HepG2 (cell line): Measurements from ENCODE around the gene MRPL37.

ENCODE experiments used
- CTCF ChIP-seq: sonication (generic); formaldehyde crosslinking; IDR thresholded peaks from 2 replicates; pipeline ENCODE4 v1.5.0; 2020; ENCODE audit warnings: mild to moderate bottlenecking, missing genetic modification reagents, moderate library complexity
- FOXM1 ChIP-seq: sonication (generic); formaldehyde crosslinking; IDR thresholded peaks from 2 replicates; pipeline ENCODE4 v1.5.0; 2020; ENCODE audit warnings: missing genetic modification reagents
- HCFC1 ChIP-seq: fragments of 150-350 bp; IDR thresholded peaks from 2 replicates; pipeline ENCODE4 v1.6.1; 2014; ENCODE audit warnings: low read depth, low read length
- KDM1A ChIP-seq: IDR thresholded peaks from 2 replicates; pipeline ENCODE4 v1.6.1; 2016; ENCODE audit warnings: missing compliant biosample characterization
- MEIS2 ChIP-seq: sonication (generic); formaldehyde crosslinking; IDR thresholded peaks from 2 replicates; pipeline ENCODE4 v1.9.0; 2021; ENCODE audit warnings: mild to moderate bottlenecking, missing genetic modification reagents
- MXI1 ChIP-seq: IDR thresholded peaks from 3 replicates; pipeline ENCODE4 v1.6.1; 2012; ENCODE audit warnings: low read depth, low read length, inconsistent platforms, borderline replicate concordance
- POLR2A ChIP-seq, 2 experiments: IDR thresholded peaks; 2 replicates each; pipeline ENCODE4 v1.6.1; 2011; ENCODE audit warnings: low read depth in 2 of 2, low read length in 2 of 2, mild to moderate bottlenecking in 1 of 2, moderate library complexity in 1 of 2; ENCODE audit not compliant: insufficient read depth in 1 of 2
- RFXAP ChIP-seq: sonication (generic); formaldehyde crosslinking; IDR thresholded peaks from 2 replicates; pipeline ENCODE4 v1.4.0; 2020; ENCODE audit warnings: missing genetic modification reagents, borderline replicate concordance
- SMAD1 ChIP-seq: sonication (generic); formaldehyde crosslinking; IDR thresholded peaks from 2 replicates; pipeline ENCODE4 v1.4.0; 2020; ENCODE audit warnings: missing genetic modification reagents, low read depth, mild to moderate bottlenecking, borderline replicate concordance
- XBP1 ChIP-seq: sonication (generic); formaldehyde crosslinking; IDR thresholded peaks from 2 replicates; pipeline ENCODE4 v1.5.0; 2020; ENCODE audit warnings: missing genetic modification reagents
- TF ChIP-seq, protein P1 (sequence below): sonication (generic); formaldehyde crosslinking; IDR thresholded peaks from 2 replicates; pipeline ENCODE4 v1.8.0; 2022; ENCODE audit warnings: missing genetic modification reagents, mild to moderate bottlenecking, moderate library complexity, borderline replicate concordance

- TF ChIP-seq POLR2A (IDR thresholded peaks at IDR 0.05; ENCODE audit: insufficient read depth in 1 of 2, low read depth in 2 of 2, low read length in 2 of 2), result no peak
- no peak for TF ChIP-seq CTCF
- TF ChIP-seq, protein P1, sequence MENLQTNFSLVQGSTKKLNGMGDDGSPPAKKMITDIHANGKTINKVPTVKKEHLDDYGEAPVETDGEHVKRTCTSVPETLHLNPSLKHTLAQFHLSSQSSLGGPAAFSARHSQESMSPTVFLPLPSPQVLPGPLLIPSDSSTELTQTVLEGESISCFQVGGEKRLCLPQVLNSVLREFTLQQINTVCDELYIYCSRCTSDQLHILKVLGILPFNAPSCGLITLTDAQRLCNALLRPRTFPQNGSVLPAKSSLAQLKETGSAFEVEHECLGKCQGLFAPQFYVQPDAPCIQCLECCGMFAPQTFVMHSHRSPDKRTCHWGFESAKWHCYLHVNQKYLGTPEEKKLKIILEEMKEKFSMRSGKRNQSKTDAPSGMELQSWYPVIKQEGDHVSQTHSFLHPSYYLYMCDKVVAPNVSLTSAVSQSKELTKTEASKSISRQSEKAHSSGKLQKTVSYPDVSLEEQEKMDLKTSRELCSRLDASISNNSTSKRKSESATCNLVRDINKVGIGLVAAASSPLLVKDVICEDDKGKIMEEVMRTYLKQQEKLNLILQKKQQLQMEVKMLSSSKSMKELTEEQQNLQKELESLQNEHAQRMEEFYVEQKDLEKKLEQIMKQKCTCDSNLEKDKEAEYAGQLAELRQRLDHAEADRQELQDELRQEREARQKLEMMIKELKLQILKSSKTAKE (CRISPR knock-in tag), result no peak
- no peak for TF ChIP-seq RFXAP (CRISPR knock-in tag)
- no peak for TF ChIP-seq FOXM1 (CRISPR knock-in tag)
- no peak for TF ChIP-seq KDM1A (CRISPR knock-in tag)
- TF ChIP-seq XBP1 (CRISPR knock-in tag), result no peak
- no peak for TF ChIP-seq MEIS2 (CRISPR knock-in tag)
- no peak for TF ChIP-seq SMAD1 (CRISPR knock-in tag)
- no peak for TF ChIP-seq HCFC1
- TF ChIP-seq MXI1, result no peak
These were observed 11.7 kb upstream of the MRPL37 start for GRCh38 chr1:54188291-54188690.
